ENCODE measurements around the gene SORCS1. TPM values are rescaled to one million over a fixed set of nuclear protein-coding genes. Genes with fewer than 3 reads are reported as not detected.

SORCS1 gene
- total and polyA plus RNA-seq, 2 donors (not counting 1 experiment from before 2014, with no cell fraction given) = not detected

DNA sequence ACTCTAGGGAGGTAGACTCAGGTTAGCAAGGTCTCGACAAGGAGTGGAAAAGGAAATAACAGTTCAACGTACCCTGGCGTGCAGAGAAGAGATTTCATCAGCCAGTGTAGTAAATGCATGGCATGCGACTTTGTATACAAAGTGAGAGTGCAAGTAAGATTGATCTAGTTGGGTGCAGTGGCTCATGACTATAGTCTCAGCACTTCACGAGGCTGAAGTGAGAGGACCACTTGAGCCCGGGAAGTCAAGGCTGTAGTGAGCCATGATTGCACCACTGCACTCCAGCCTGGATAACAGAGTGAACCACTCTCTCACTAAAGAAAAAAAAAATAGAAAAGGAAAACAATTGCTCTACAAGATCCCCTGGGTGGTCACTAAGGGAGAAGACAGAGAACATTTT lies 528.6 kb downstream of the SORCS1 start:
- Histone ChIP-seq H3K36me3 (replicated peaks in 1 of 2; ENCODE audit: control extremely low read depth in 1 of 2, control insufficient read depth in 1 of 2, extremely low read depth in 1 of 2, insufficient read depth in 2 of 2, low read length in 1 of 2) (no peaks in the 10 kb centered on the region), H3K4me1 (ENCODE audit: control insufficient read depth in 2 of 2, insufficient read depth in 2 of 2, low read length in 2 of 2) (no peaks in the 10 kb centered on the region), H3K4me3 (ENCODE audit: control extremely low read depth in 1 of 5, extremely low read depth in 1 of 5, insufficient read depth in 1 of 5, low read depth in 2 of 5, low read length in 4 of 5) (no peak overlapping the region), H3K79me2 (ENCODE audit: control insufficient read depth, insufficient read depth, low read length) (no peaks in the 10 kb centered on the region), H2AFZ (ENCODE audit: insufficient read depth, low read depth, low read length, poor library complexity, severe bottlenecking) (no peak overlapping the region), H3K9me3 (ENCODE audit: control extremely low read depth in 1 of 3, control insufficient read depth in 2 of 3, insufficient read depth in 1 of 3, low read length in 2 of 3) (no peaks in the 10 kb centered on the region), H3K9ac (ENCODE audit: low read length) (no peak overlapping the region), H3K27me3 (replicated peaks in 1 of 4; ENCODE audit: control extremely low read depth in 1 of 4, control insufficient read depth in 3 of 4, insufficient read depth in 4 of 4, low read length in 3 of 4) (no peaks in the 10 kb centered on the region), H4K20me1 (ENCODE audit: control insufficient read depth, insufficient read depth, low read length, poor library complexity, severe bottlenecking) (no peaks in the 10 kb centered on the region), H3K27ac (ENCODE audit: low read length in 2 of 2) (no peak overlapping the region), H3K4me2 (replicated peaks; ENCODE audit: low read depth, low read length, poor library complexity, severe bottlenecking) (no peak overlapping the region)
- WGBS (ENCODE audit: insufficient coverage) = 86% methylated on average over 4 of the region's 6 CpGs
- Mint-ChIP-seq H3K27ac (no peak overlapping the region), H3K4me1 (no peaks in the 10 kb centered on the region), H3K27me3 (no peaks in the 10 kb centered on the region), H3K9me3 (ENCODE audit: insufficient read depth) (no peaks in the 10 kb centered on the region), H3K4me3 (no peak overlapping the region)
- ChIA-PET CTCF (no interaction called here), POLR2A (no interaction called here)
- TF ChIP-seq EZH2 (IDR thresholded peaks at IDR 0.05; ENCODE audit: borderline replicate concordance, insufficient read depth, low read depth, low read length, poor library complexity, severe bottlenecking) = no peak
- TF ChIP-seq, protein P1, sequence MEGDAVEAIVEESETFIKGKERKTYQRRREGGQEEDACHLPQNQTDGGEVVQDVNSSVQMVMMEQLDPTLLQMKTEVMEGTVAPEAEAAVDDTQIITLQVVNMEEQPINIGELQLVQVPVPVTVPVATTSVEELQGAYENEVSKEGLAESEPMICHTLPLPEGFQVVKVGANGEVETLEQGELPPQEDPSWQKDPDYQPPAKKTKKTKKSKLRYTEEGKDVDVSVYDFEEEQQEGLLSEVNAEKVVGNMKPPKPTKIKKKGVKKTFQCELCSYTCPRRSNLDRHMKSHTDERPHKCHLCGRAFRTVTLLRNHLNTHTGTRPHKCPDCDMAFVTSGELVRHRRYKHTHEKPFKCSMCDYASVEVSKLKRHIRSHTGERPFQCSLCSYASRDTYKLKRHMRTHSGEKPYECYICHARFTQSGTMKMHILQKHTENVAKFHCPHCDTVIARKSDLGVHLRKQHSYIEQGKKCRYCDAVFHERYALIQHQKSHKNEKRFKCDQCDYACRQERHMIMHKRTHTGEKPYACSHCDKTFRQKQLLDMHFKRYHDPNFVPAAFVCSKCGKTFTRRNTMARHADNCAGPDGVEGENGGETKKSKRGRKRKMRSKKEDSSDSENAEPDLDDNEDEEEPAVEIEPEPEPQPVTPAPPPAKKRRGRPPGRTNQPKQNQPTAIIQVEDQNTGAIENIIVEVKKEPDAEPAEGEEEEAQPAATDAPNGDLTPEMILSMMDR (IDR thresholded peaks at IDR 0.05) = no peak
- DNase-seq (no peak), ATAC-seq (ENCODE audit: low read depth) (no peak)
- intact Hi-C loops (cut with micrococcal nuclease) = no loop called here

DNA sequence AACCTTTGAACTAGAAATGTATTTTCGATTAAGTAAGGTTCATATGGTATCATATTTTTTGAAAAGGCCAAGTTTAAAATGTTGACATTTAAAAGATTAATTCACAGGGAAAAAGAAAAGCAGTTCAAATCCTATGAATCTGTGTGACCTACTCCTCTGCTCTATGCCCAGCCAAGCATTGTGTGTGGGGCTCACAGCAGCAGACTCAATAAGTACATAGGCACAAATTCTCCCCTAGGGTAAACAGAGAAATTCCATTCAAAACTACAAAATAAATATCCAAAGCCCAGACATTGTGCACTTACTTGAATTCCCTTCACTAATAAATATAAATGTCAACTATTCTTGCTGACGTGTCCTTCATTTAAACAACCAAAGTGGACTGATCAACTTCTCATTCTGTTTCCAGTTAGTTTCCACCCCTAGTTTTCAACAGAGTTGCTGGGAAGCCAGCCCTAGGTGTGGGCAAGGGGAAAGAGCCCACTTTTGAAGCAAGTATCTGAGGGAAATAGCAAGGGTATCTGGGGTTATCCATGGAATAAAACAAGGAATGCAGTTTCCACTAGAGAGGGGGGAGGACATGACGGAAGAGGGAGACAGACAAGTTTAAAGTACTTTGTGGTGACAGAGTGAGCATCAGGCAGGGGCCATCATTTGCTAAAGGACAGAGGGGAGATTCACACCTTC lies 533.3 kb downstream of the SORCS1 start:
- ATAC-seq (ENCODE audit: low read depth) (no peak), DNase-seq (no peak)
- CTCF ChIA-PET = no interaction called here
- Histone ChIP-seq H2AFZ (ENCODE audit: insufficient read depth, low read depth, low read length, poor library complexity, severe bottlenecking) (no peak overlapping the region), H3K4me2 (replicated peaks; ENCODE audit: low read depth, low read length, poor library complexity, severe bottlenecking) (no peak overlapping the region), H3K4me3 (ENCODE audit: control extremely low read depth in 1 of 5, extremely low read depth in 1 of 5, insufficient read depth in 1 of 5, low read depth in 2 of 5, low read length in 4 of 5) (no peak overlapping the region), H4K20me1 (ENCODE audit: control insufficient read depth, insufficient read depth, low read length, poor library complexity, severe bottlenecking) (no peaks in the 10 kb centered on the region), H3K36me3 (replicated peaks in 1 of 2; ENCODE audit: control extremely low read depth in 1 of 2, control insufficient read depth in 1 of 2, extremely low read depth in 1 of 2, insufficient read depth in 2 of 2, low read length in 1 of 2) (no peaks in the 10 kb centered on the region), H3K9ac (ENCODE audit: low read length) (no peak overlapping the region), H3K27me3 (replicated peaks in 1 of 4; ENCODE audit: control extremely low read depth in 1 of 4, control insufficient read depth in 3 of 4, insufficient read depth in 4 of 4, low read length in 3 of 4) (no peaks in the 10 kb centered on the region), H3K27ac (ENCODE audit: low read length in 2 of 2) (no peak overlapping the region), H3K9me3 (ENCODE audit: control extremely low read depth in 1 of 3, control insufficient read depth in 2 of 3, insufficient read depth in 1 of 3, low read length in 2 of 3) (no peaks in the 10 kb centered on the region), H3K4me1 (ENCODE audit: control insufficient read depth in 2 of 2, insufficient read depth in 2 of 2, low read length in 2 of 2) (no peaks in the 10 kb centered on the region), H3K79me2 (ENCODE audit: control insufficient read depth, insufficient read depth, low read length) (no peaks in the 10 kb centered on the region)
- 100% methylated on average over 1 of the region's 3 CpGs for WGBS (ENCODE audit: insufficient coverage)
- POLR2A ChIA-PET = no interaction called here
- Mint-ChIP-seq H3K27me3 (no peaks in the 10 kb centered on the region), H3K9me3 (ENCODE audit: insufficient read depth) (no peaks in the 10 kb centered on the region), H3K27ac (no peak overlapping the region), H3K4me3 (no peak overlapping the region), H3K4me1 (no peaks in the 10 kb centered on the region)
- TF ChIP-seq, protein P1 (IDR thresholded peaks at IDR 0.05) = no peak
- TF ChIP-seq EZH2 (IDR thresholded peaks at IDR 0.05; ENCODE audit: borderline replicate concordance, insufficient read depth, low read depth, low read length, poor library complexity, severe bottlenecking) = no peak
- intact Hi-C loops (cut with micrococcal nuclease) = no loop called here
